ENCODE results near the gene CELF4. TPM values are rescaled to one million over a fixed set of nuclear protein-coding genes. Genes with fewer than 3 reads are reported as not detected.

The CELF4 gene
- total and polyA plus RNA-seq, 2 donors (not counting 3 experiments of a cell fraction or from before 2014, with no cell fraction given), result not detected

GRCh38 chr18:37199741-37200140, 365.9 kb downstream of the CELF4 start:
- BruUV-seq (replicated peaks), result no TSS peak
- DNase-seq (ENCODE audit: low read depth, low spot score), result no peak
- intact Hi-C loops (cut with micrococcal nuclease), result no loop called here
- Histone ChIP-seq H3K27ac (ENCODE audit: insufficient read depth, low read depth, low read length) (no peak overlapping the region), H3K4me3 (replicated peaks in 1 of 3; ENCODE audit: insufficient read depth in 1 of 3, low read depth in 1 of 3, low read length in 3 of 3) (no peak overlapping the region), H4K20me1 (replicated peaks; ENCODE audit: control insufficient read depth, extremely low read depth, insufficient read depth, low read length) (no peaks in the 10 kb centered on the region), H3K36me3 (ENCODE audit: control insufficient read depth in 2 of 2, extremely low read depth in 1 of 2, insufficient read depth in 2 of 2, low read length in 2 of 2) (no peaks in the 10 kb centered on the region), H3K27me3 (ENCODE audit: control insufficient read depth in 2 of 2, insufficient read depth in 2 of 2, low read length in 2 of 2) (no peaks in the 10 kb centered on the region), H2AFZ (ENCODE audit: low read depth, low read length) (no peak overlapping the region), H3K4me1 (ENCODE audit: control insufficient read depth, extremely low read depth, insufficient read depth, low read length) (no peaks in the 10 kb centered on the region), H3K4me2 (ENCODE audit: insufficient read depth, low read length) (no peak overlapping the region), H3K9me3 (replicated peaks; ENCODE audit: control insufficient read depth, insufficient read depth, low read length) (no peaks in the 10 kb centered on the region), H3K9me1 (replicated peaks; ENCODE audit: control insufficient read depth, extremely low read depth, insufficient read depth, low read length) (no peaks in the 10 kb centered on the region), H3K79me2 (ENCODE audit: control insufficient read depth, insufficient read depth, low read length) (no peaks in the 10 kb centered on the region), H3K9ac (replicated peaks; ENCODE audit: extremely low read depth, insufficient read depth, low read length) (no peak overlapping the region)
- no peak for FAIRE-seq
- ChIA-PET POLR2A (no interaction called here), CTCF (no interaction called here)
- TF ChIP-seq GATA2 (IDR thresholded peaks at IDR 0.05; ENCODE audit: insufficient read depth, insufficient read length, low read depth, low read length) (no peak), EZH2 (IDR thresholded peaks at IDR 0.05; ENCODE audit: borderline replicate concordance, low read depth, low read length, severe bottlenecking) (no peak), POLR2A (IDR thresholded peaks at IDR 0.05; ENCODE audit: low read depth, low read length) (no peak), FOS (IDR thresholded peaks at IDR 0.05; ENCODE audit: borderline replicate concordance, insufficient read depth, low read length) (no peak), CTCF (IDR thresholded peaks at IDR 0.05; ENCODE audit: extremely low read depth in 1 of 2, insufficient read depth in 1 of 2, low read depth in 1 of 2, low read length in 2 of 2) (no peak), JUN (IDR thresholded peaks at IDR 0.05; ENCODE audit: borderline replicate concordance, insufficient read depth, insufficient read length, low read depth) (no peak), MAX (IDR thresholded peaks at IDR 0.05; ENCODE audit: insufficient read depth, insufficient read length) (no peak), POLR2AphosphoS5 (IDR thresholded peaks at IDR 0.05; ENCODE audit: insufficient read depth, low read depth, low read length) (no peak), MYC (IDR thresholded peaks at IDR 0.05; ENCODE audit: low read depth, low read length) (no peak)
- dilution Hi-C loops (cut with MboI; ENCODE audit: extremely low pct_ligation_motif_present, low sequenced_read_pairs), result no loop called here
